RWPE1 (cell line): Measurements from ENCODE around the gene DGKA.
A peak's percentile ranks its signal among the peaks of the same experiment; 100 is the strongest.
"Not testable (repeated sequence)": the region's sequence is repeated elsewhere in the genome, so short reads cannot be mapped to it uniquely, and the experiment has no call there.

Experiments used
- CTCF ChIA-PET: fragments of 350-600 bp; sonication (Branson Sonifier 250); formaldehyde crosslinking; extraction: SDS; loops from one replicate; lab custom pipeline; 2021; lab: Yijun Ruan, JAX
- POLR2A ChIA-PET: fragments of 400-600 bp; formaldehyde crosslinking; extraction: SDS; loops from one replicate; lab custom pipeline; 2020; ENCODE audit warnings: antibody characterized with exemption; ENCODE audit not compliant: low non-redundant PET; lab: Yijun Ruan, JAX
- DNase-seq: peaks from one replicate; pipeline ENCODE4 v3.0.0; 2012; ENCODE audit warnings: low spot score
- H3K27ac ChIP-seq: fragments of 450-650 bp; 2 replicates; pipeline ENCODE4 v1.5.1; 2017
- CTCF ChIP-seq: fragments of 450-650 bp; conservative IDR thresholded peaks from 2 replicates; pipeline ENCODE4 v1.5.1; 2017; ENCODE audit warnings: low read depth, mild to moderate bottlenecking

The DGKA gene

DNA sequence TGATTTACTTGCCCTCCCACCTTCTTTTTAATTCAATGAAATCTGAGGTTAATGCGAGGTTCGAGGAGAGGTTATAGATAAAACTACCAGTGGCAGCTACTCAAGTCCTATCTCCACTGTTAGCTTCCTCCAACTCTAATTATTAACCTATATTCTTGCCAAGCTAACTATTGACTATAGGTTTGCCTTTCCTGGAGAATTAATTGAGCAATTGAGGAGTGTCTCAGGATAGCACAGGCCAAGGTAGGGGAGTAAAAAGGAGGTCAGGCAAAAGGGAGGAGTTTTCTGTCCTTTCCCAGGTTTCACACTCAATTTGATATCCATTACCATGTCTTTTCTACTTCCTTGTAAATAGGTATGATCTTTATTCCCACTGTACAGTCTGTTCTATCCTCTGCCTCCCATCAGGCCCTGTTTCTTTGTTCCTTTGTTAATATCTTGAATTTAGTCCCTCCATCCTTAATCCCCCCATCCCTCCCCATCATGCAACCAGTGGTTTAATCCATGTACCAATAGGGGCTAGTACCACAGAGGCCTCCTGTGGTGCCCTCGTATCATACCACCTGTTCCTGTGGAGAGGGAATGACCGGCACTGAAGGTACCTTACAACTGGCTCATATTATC is 62.4 kb downstream of the DGKA start:
- no peak overlapping the region for H3K27ac ChIP-seq
- no peak for TF ChIP-seq CTCF
- CTCF ChIA-PET: interaction anchor here (0.6 to 0.8 kb wide), 3 partner anchors 36 to 1626 kb away, joined by 3 to 8 read pairs (median 3); no protein-coding TSS in a partner anchor
- no peak for DNase-seq
- POLR2A ChIA-PET: no interaction called here

- CTCF ChIA-PET: interaction anchor here (0.6 to 2.1 kb wide), 13 partner anchors 7 to 607 kb away, joined by 3 to 6 read pairs (median 4); no protein-coding TSS in a partner anchor
- POLR2A ChIA-PET: no interaction called here
- DNase-seq: no peak
- no peak for TF ChIP-seq CTCF
- peak overlapping the region; percentile 42 for H3K27ac ChIP-seq
Measured at GRCh38 chr12:55995366-55995765, 64.4 kb downstream of the DGKA start.

GRCh38 chr12:55996201-55996714 is 65.3 kb downstream of the DGKA start:
- ChIA-PET CTCF (interaction anchor here (0.5 to 2.1 kb wide), 20 partner anchors 8 to 606 kb away, joined by 3 to 10 read pairs (median 4); partner anchors contain the start of gene PA2G4), POLR2A (interaction anchor here (1.0 kb wide), 1 partner anchor 33 kb away, joined by 3 read pairs; no protein-coding TSS in a partner anchor)
- peak; percentile 48 for DNase-seq
- TF ChIP-seq CTCF: peak; percentile 88
- H3K27ac ChIP-seq: peak overlapping the region; percentile 83

GRCh38 chr12:55996715-55997534 is 66.0 kb downstream of the DGKA start, which contains the start of gene SUOX:
TSS of gene SUOX (plus strand) at chr12:55997276. CDS start at chr12:56002222, 4,946 bp downstream.
- DNase-seq: peak; percentile 98
- peak within 1 kb of the TSS; percentile 83 for H3K27ac ChIP-seq
- ChIA-PET POLR2A (interaction anchor here (1.0 to 1.3 kb wide), 2 partner anchors 10 to 32 kb away, joined by 3 to 4 read pairs; no protein-coding TSS in a partner anchor), CTCF (interaction anchor here (0.5 to 2.1 kb wide), 9 partner anchors 10 to 225 kb away, joined by 3 to 10 read pairs (median 4); partner anchors contain the start of gene ERBB3)
- no peak for TF ChIP-seq CTCF

DNA sequence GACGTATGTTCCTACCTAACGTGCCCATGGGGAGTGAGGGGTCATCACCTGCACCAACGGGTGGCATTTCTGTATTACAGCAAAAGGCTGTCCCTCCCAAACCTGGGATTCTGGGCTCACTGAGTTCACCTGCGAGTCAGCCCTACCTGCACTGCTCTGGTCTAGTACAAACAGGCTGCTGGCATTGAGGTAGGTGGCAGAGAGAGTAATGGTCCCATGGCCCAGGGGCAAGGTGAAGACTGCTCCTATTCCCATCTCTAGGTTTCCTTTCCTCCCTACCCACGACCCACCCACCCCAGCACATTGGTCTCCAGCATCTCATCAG is 66.5 kb downstream of the DGKA start:
- no peak for TF ChIP-seq CTCF
- DNase-seq: no peak
- CTCF ChIA-PET: interaction anchor here (0.5 to 2.1 kb wide), 5 partner anchors 9 to 225 kb away, joined by 3 to 10 read pairs (median 3); partner anchors contain the start of gene ERBB3
- POLR2A ChIA-PET: interaction anchor here (0.6 to 1.3 kb wide), 3 partner anchors 10 to 56 kb away, joined by 4 to 5 read pairs (median 4); no protein-coding TSS in a partner anchor
- H3K27ac ChIP-seq: peak overlapping the region; percentile 83

DNA sequence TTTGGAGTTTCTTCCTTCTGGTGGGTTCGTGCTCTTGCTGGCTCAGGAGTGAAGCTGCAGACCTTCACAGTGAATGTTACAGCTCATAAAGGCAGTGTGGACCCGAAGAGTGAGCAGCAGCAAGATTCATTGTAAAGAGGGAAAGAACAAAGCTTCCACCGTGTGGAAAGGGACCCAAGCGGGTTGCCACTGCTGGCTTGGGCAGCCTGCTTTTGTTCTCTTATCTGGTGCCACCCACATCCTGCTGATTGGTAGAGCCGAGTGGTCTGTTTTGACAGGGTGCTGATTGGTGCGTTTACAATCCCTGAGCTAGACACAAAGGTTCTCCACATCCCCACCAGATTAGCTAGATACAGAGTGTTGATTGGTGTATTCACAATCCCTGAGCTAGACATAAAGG is 68.6 kb downstream of the DGKA start:
- H3K27ac ChIP-seq, CTCF ChIA-PET, POLR2A ChIA-PET, DNase-seq: not testable (repeated sequence)

DNA sequence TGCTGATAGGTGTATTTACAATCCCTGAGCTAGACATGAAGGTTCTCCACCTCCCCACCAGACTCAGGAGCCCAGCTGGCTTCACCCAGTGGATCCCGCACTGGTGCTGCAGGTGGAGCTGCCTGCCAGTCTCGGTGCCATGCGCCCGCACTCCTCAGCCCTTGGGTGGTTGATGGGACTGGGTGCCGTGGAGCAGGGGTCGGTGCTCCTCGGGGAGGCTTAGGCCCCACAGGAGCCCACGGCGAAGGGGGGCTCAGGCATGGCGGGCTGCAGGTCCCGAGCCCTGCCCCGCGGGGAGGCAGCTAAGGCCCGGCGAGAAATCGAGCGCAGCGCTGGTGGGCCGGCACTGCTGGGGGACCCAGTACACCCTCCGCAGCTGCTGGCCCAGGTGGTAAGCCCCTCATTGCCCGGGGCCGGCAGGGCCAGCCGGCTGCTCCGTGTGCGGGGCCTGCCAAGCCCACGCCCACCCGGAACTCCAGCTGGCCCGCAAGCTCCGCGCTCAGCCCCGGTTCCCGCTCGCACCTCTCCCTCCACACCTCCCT is 69.1 kb downstream of the DGKA start:
- CTCF ChIA-PET, POLR2A ChIA-PET: not testable (repeated sequence)

More for the DNA sequence above, 69.1 kb downstream of the DGKA start:
- DNase-seq, H3K27ac ChIP-seq: not testable (repeated sequence)
